Vagina (tissue), 2 donors: ENCODE measurements around the gene BPTF. TPM values are rescaled to one million over a fixed set of nuclear protein-coding genes. Genes with fewer than 3 reads are reported as not detected.
"Not testable (repeated sequence)": the region's sequence is repeated elsewhere in the genome, so short reads cannot be mapped to it uniquely, and the experiment has no call there.

Experiments used
- DNase-seq, 2 donors: peaks; one replicate each; pipeline ENCODE4 v3.0.0-alpha.2; 2017; ENCODE audit errors: extremely low spot score in 2 of 2
- H3K27ac ChIP-seq: fragments of 200-600 bp; sonication (generic); one replicate; pipeline ENCODE4 v1.5.1; 2019
- H3K27me3 ChIP-seq: fragments of 200-600 bp; sonication (generic); one replicate; pipeline ENCODE4 v1.5.1; 2019
- H3K36me3 ChIP-seq, 2 donors: fragments of 200-600 bp; sonication (generic); one replicate each; pipeline ENCODE4 v1.5.1; 2017 to 2019
- H3K4me1 ChIP-seq: fragments of 200-600 bp; sonication (generic); one replicate; pipeline ENCODE4 v1.5.1; 2019
- H3K4me3 ChIP-seq, 2 donors: fragments of 200-600 bp; sonication (generic); 1 replicate in 1 of 2; 2 replicates in 1 of 2; pipeline ENCODE4 v1.5.1; 2016 to 2019
- H3K9me3 ChIP-seq: fragments of 200-600 bp; sonication (generic); one replicate; pipeline ENCODE4 v1.5.1; 2019
- CTCF ChIP-seq, 3 experiments: fragments of 450-650 bp in 2 of 3; fragments of 200-600 bp in 1 of 3; sonication (generic) in 1 of 3; IDR thresholded peaks; one replicate each; pipeline ENCODE4 v1.5.1; 2017 to 2019; ENCODE audit warnings: antibody characterized with exemption in 3 of 3, mild to moderate bottlenecking in 2 of 3, moderate library complexity in 2 of 3
- POLR2A ChIP-seq, 2 donors: fragments of 450-650 bp; IDR thresholded peaks; one replicate each; pipeline ENCODE4 v1.6.1; 2017; ENCODE audit warnings: antibody characterized with exemption in 2 of 2, mild to moderate bottlenecking in 2 of 2, moderate library complexity in 2 of 2
- POLR2AphosphoS5 ChIP-seq, 2 donors: sonication (generic); formaldehyde crosslinking; IDR thresholded peaks; one replicate each; pipeline ENCODE4 v1.9.0; 2017; ENCODE audit warnings: antibody characterized with exemption in 2 of 2, mild to moderate bottlenecking in 2 of 2, low read depth in 1 of 2; ENCODE audit not compliant: insufficient read depth in 1 of 2
- intact Hi-C: fragments of 100-400 bp; cut with DNase I; formaldehyde crosslinking; loops from one replicate; pipeline ENCODE4 v1.15.1; 2023
- total RNA-seq: library from RNA; depleted of rRNA; stranded (reverse); fragments of >200 nt; gene quantifications from one replicate; pipeline ENCODE4 v1.2.3, GENCODE V29; 2016

The BPTF gene
- total RNA-seq, 1 donor from 2014 or later = 146 TPM

- Histone ChIP-seq H3K4me1 (no peaks in the 10 kb centered on the region), H3K36me3 (no peaks in the 10 kb centered on the region), H3K4me3 (no peak overlapping the region), H3K27me3 (no peaks in the 10 kb centered on the region), H3K9me3 (no peaks in the 10 kb centered on the region), H3K27ac (no peak overlapping the region)
- TF ChIP-seq POLR2A (IDR thresholded peaks at IDR 0.05) (no peak), POLR2AphosphoS5 (IDR thresholded peaks at IDR 0.05; ENCODE audit: insufficient read depth in 1 of 2, low read depth in 1 of 2) (no peak), CTCF (IDR thresholded peaks at IDR 0.05) (no peak)
- intact Hi-C loops = no loop called here
- no peak for DNase-seq
Observed at GRCh38 chr17:67813803-67814180, 11.5 kb upstream of the BPTF start.

DNA sequence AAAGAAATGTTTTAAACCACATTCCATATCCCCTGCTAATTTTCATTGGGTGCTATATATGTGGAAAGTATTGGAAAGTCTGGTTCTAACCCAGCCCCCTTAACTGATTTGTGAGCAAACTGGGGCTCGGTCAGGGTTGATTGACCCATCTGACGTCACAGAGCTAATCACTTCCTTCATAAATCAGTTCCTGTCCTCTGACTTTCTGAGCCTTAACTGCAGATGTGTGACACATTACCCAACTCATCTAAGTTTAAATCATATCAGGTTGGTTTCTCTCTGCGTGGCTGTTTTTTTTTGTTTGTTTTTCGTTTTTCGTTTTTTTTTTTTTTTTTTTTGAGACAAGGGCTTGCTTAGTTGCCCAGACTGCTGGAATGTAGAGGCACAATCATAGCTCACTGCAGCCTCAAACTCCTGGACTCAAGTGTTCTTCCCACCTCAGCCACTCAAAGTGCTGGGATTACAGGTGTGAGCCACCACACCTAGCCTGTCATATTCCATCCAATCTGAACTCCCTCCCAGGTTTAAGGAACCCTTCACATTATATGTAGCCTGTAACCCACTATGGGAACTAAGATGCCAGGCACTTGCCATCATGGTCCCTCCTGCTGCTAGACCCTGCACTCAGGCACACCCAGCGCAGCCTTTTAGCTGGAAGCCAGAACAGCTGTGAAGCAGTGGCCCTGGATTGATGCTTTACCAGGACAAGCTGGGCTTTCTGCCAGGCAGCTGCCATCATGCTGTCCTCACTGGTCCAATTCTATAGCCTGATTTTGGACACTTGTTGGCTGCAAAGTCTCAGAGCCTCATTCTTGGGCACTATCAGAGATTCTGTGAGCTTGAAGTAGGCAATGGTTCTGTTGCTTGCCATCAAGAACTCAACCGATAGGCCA, 6.9 kb upstream of the BPTF start:
- no peak for TF ChIP-seq POLR2AphosphoS5 (IDR thresholded peaks at IDR 0.05; ENCODE audit: insufficient read depth in 1 of 2, low read depth in 1 of 2)
- TF ChIP-seq CTCF (IDR thresholded peaks at IDR 0.05) = no peak
- TF ChIP-seq POLR2A (IDR thresholded peaks at IDR 0.05) = no peak
- H3K36me3 ChIP-seq = no peaks in the 10 kb centered on the region
- H3K4me1 ChIP-seq = no peaks in the 10 kb centered on the region
- no peak overlapping the region for H3K4me3 ChIP-seq
- no peaks in the 10 kb centered on the region for H3K27me3 ChIP-seq
- intact Hi-C loops = no loop called here
- no peaks in the 10 kb centered on the region for H3K9me3 ChIP-seq
- no peak overlapping the region for H3K27ac ChIP-seq
- peak in 1 of 2 donors; percentile 56 for DNase-seq

- no peak overlapping the region for H3K27ac ChIP-seq
- intact Hi-C loops = no loop called here
- H3K36me3 ChIP-seq = no peaks in the 10 kb centered on the region
- no peaks in the 10 kb centered on the region for H3K9me3 ChIP-seq
- no peak overlapping the region for H3K4me3 ChIP-seq
- TF ChIP-seq POLR2A (IDR thresholded peaks at IDR 0.05) (no peak), CTCF (IDR thresholded peaks at IDR 0.05) (no peak), POLR2AphosphoS5 (IDR thresholded peaks at IDR 0.05; ENCODE audit: insufficient read depth in 1 of 2, low read depth in 1 of 2) (no peak)
- peak in 1 of 2 donors; percentile 1 for DNase-seq
- H3K4me1 ChIP-seq = peaks cover 4% of the 10 kb centered on the region
- no peaks in the 10 kb centered on the region for H3K27me3 ChIP-seq
Observed at GRCh38 chr17:67819722-67820121, 5.6 kb upstream of the BPTF start.

DNA sequence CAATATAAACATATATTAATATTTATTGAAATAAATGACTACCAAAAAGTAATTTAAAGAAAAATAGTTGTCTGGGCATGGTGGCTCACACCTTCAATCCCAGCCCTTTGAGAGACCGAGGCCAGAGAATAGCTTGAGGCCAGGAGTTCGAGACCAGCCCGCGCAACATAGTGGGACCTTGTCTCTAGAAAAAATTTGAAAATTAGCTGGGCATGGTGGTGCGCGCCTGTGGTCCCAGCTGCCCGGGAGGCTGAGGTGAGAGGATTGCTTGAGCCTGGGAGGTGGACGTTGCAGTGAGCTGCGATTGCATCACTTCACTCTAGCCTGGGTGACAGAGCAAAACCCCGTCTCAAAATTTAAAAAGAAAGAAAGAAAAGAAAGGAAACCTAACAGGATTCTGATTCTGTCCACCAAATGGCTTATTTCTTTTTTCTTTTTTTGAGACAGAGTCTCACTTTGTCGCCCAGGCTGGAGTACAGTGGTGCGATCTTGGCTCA, 3.4 kb upstream of the BPTF start:
- intact Hi-C loops = no loop called here
- no peak overlapping the region for H3K27ac ChIP-seq
- no peaks in the 10 kb centered on the region for H3K27me3 ChIP-seq
- H3K4me3 ChIP-seq = no peak overlapping the region
- no peaks in the 10 kb centered on the region for H3K9me3 ChIP-seq
- DNase-seq = peak in 1 of 2 donors; percentile 20
- no peaks in the 10 kb centered on the region for H3K36me3 ChIP-seq
- H3K4me1 ChIP-seq = peaks cover 11% of the 10 kb centered on the region
- TF ChIP-seq POLR2A (IDR thresholded peaks at IDR 0.05) (no peak), CTCF (IDR thresholded peaks at IDR 0.05) (no peak), POLR2AphosphoS5 (IDR thresholded peaks at IDR 0.05; ENCODE audit: insufficient read depth in 1 of 2, low read depth in 1 of 2) (no peak)

- intact Hi-C loops = loop anchor here (5.0 kb wide), 1 partner anchor 459 kb away; the partner anchor contains the start of gene PSMD12
- not testable (repeated sequence) for H3K36me3 ChIP-seq, H3K27me3 ChIP-seq, H3K9me3 ChIP-seq
- Histone ChIP-seq H3K4me3 (peak overlapping the region; percentile 62 to 77), H3K4me1 (peaks cover 51% of the 10 kb centered on the region), H3K27ac (peak overlapping the region; percentile 97)
- peak in 1 of 2 donors; percentile 89 for DNase-seq
Observed at GRCh38 chr17:67825627-67826601, 611 bp downstream of the BPTF start.
